H1 (cell line): Measurements from ENCODE around the gene UTP3. TPM values are rescaled to one million over a fixed set of nuclear protein-coding genes. Genes with fewer than 3 reads are reported as not detected.

ENCODE experiments used
- CTCF ChIA-PET: fragments of 300-600 bp; sonication (Branson Sonifier 250); formaldehyde crosslinking; loops from one replicate; lab custom pipeline; 2021; ENCODE audit not compliant: partially characterized antibody; lab: Charles Lee
- POLR2A ChIA-PET: fragments of 300-600 bp; sonication (Branson Sonifier 250); formaldehyde crosslinking; loops from one replicate; lab custom pipeline; 2021; ENCODE audit warnings: inconsistent platforms; ENCODE audit not compliant: partially characterized antibody; lab: Charles Lee
- DNase-seq, 2 experiments: peaks; one replicate each; pipeline versions ENCODE4 v3.0.0 to v3.0.0-alpha.2; 2010 to 2022; ENCODE audit warnings: low spot score in 2 of 2, low read depth in 1 of 2, mixed read lengths in 1 of 2
- FAIRE-seq: peaks from 2 replicates; lab custom pipeline; 2011; peaks lifted over from hg19 to GRCh38; lab: Jason Lieb, UNC
- H2AFZ ChIP-seq: 2 replicates; pipeline ENCODE4 v1.8.1; 2012; ENCODE audit warnings: low read length, inconsistent platforms
- H2AK5ac ChIP-seq: 2 replicates; pipeline ENCODE4 v1.6.1; 2013; ENCODE audit warnings: low read depth, low read length
- H2BK120ac ChIP-seq: replicated peaks from 2 replicates; pipeline ENCODE3; 2013; ENCODE audit warnings: low read depth, low read length, inconsistent platforms
- H2BK12ac ChIP-seq: 2 replicates; pipeline ENCODE4 v1.6.1; 2013; ENCODE audit warnings: low read depth, low read length
- H2BK15ac ChIP-seq: 2 replicates; pipeline ENCODE4 v1.6.1; 2013; ENCODE audit warnings: low read length
- H2BK20ac ChIP-seq: 2 replicates; pipeline ENCODE4 v1.6.1; 2013; ENCODE audit warnings: low read length
- H2BK5ac ChIP-seq: 2 replicates; pipeline ENCODE4 v1.6.1; 2013; ENCODE audit warnings: low read depth, low read length
- H3K14ac ChIP-seq: 2 replicates; pipeline ENCODE4 v1.6.1; 2013; ENCODE audit warnings: inconsistent platforms; ENCODE audit not compliant: insufficient read length
- H3K18ac ChIP-seq: 2 replicates; pipeline ENCODE4 v1.6.1; 2013; ENCODE audit warnings: low read length; ENCODE audit errors: extremely low read depth
- H3K23ac ChIP-seq: 2 replicates; pipeline ENCODE4 v1.6.1; 2013; ENCODE audit warnings: inconsistent platforms; ENCODE audit not compliant: insufficient read length
- H3K23me2 ChIP-seq: 2 replicates; pipeline ENCODE4 v1.6.1; 2013; ENCODE audit warnings: low read depth, low read length
- H3K27ac ChIP-seq: 2 replicates; pipeline ENCODE4 v1.6.1; 2011; ENCODE audit warnings: low read depth, low read length, inconsistent platforms
- H3K27me3 ChIP-seq, 4 experiments: replicated peaks in 1 of 4; 1 replicate in 1 of 4; 2 replicates in 3 of 4; pipeline versions ENCODE4 v1.6.1 to v1.8.1; 2011 to 2013; ENCODE audit warnings: low read length in 3 of 4, mild to moderate bottlenecking in 3 of 4, inconsistent platforms in 2 of 4, mixed read lengths in 2 of 4, moderate library complexity in 1 of 4; ENCODE audit not compliant: control insufficient read depth in 3 of 4, insufficient read depth in 3 of 4; ENCODE audit errors: extremely low read depth in 1 of 4
- H3K36me3 ChIP-seq, 4 experiments: 2 replicates each; pipeline versions ENCODE4 v1.6.1 to v1.8.1; 2011 to 2013; ENCODE audit warnings: mild to moderate bottlenecking in 4 of 4, low read length in 3 of 4, moderate library complexity in 2 of 4, control low read depth in 1 of 4, inconsistent platforms in 1 of 4; ENCODE audit not compliant: insufficient read depth in 4 of 4, control insufficient read depth in 2 of 4
- H3K4ac ChIP-seq: replicated peaks from 2 replicates; pipeline ENCODE3; 2013; ENCODE audit warnings: low read length, low read depth, mixed read lengths, inconsistent platforms; ENCODE audit not compliant: insufficient read length
- H3K4me1 ChIP-seq, 4 experiments: replicated peaks in 1 of 4; 1 replicate in 1 of 4; 2 replicates in 3 of 4; pipeline versions ENCODE4 v1.6.1 to v1.8.1; 2011 to 2013; ENCODE audit warnings: low read length in 3 of 4, inconsistent platforms in 2 of 4, mixed read lengths in 1 of 4; ENCODE audit not compliant: insufficient read depth in 4 of 4, control insufficient read depth in 3 of 4
- H3K4me2 ChIP-seq, 2 experiments: 2 replicates each; pipeline versions ENCODE4 v1.6.1 to v1.8.1; 2011 to 2013; ENCODE audit warnings: low read depth in 2 of 2, low read length in 2 of 2, control low read depth in 1 of 2, inconsistent platforms in 1 of 2, mild to moderate bottlenecking in 1 of 2; ENCODE audit not compliant: insufficient read depth in 1 of 2
- H3K4me3 ChIP-seq, 4 experiments: fragments of 200-600, 300-600 bp in 1 of 4; sonication (generic), shearing (Covaris generic), sonication (Bioruptor Twin) in 1 of 4; 2 replicates each; pipeline versions ENCODE4 v1.5.1 to v1.8.1; 2011 to 2016; ENCODE audit warnings: low read length in 4 of 4, low read depth in 3 of 4, control low read depth in 2 of 4, inconsistent platforms in 2 of 4, mild to moderate bottlenecking in 2 of 4, mixed read lengths in 1 of 4, moderate library complexity in 1 of 4; ENCODE audit not compliant: insufficient read depth in 2 of 4; ENCODE audit errors: extremely low read depth in 1 of 4
- H3K56ac ChIP-seq: replicated peaks from 2 replicates; pipeline ENCODE3; 2013; ENCODE audit warnings: low read depth, mild to moderate bottlenecking, mixed read lengths, low read length, inconsistent platforms; ENCODE audit not compliant: insufficient read length
- H3K79me1 ChIP-seq: 2 replicates; pipeline ENCODE4 v1.6.1; 2013; ENCODE audit warnings: low read depth, low read length, control low read depth
- H3K79me2 ChIP-seq, 2 experiments: 2 replicates each; pipeline versions ENCODE4 v1.6.1 to v1.8.1; 2012 to 2013; ENCODE audit warnings: low read length in 2 of 2, mild to moderate bottlenecking in 2 of 2, inconsistent platforms in 1 of 2; ENCODE audit not compliant: insufficient read depth in 2 of 2, control insufficient read depth in 1 of 2
- H3K9ac ChIP-seq, 4 experiments: replicated peaks in 1 of 4; 1 replicate in 1 of 4; 2 replicates in 3 of 4; pipeline versions ENCODE4 v1.6.1 to v1.8.1; 2011 to 2013; ENCODE audit warnings: low read depth in 3 of 4, low read length in 3 of 4, control low read depth in 2 of 4, mild to moderate bottlenecking in 2 of 4, moderate library complexity in 2 of 4, inconsistent platforms in 1 of 4; ENCODE audit errors: extremely low read depth in 1 of 4
- H3K9me3 ChIP-seq, 2 experiments: 2 replicates each; pipeline versions ENCODE4 v1.6.1 to v1.8.1; 2012 to 2013; ENCODE audit warnings: mild to moderate bottlenecking in 2 of 2, moderate library complexity in 2 of 2, control low read depth in 1 of 2, inconsistent platforms in 1 of 2, low read depth in 1 of 2, low read length in 1 of 2, mixed read lengths in 1 of 2; ENCODE audit not compliant: insufficient read depth in 2 of 2
- H4K20me1 ChIP-seq, 2 experiments: replicated peaks in 1 of 2; 2 replicates each; pipeline versions ENCODE3 to v1.8.1; 2011 to 2013; ENCODE audit warnings: inconsistent platforms in 2 of 2, low read length in 2 of 2, mild to moderate bottlenecking in 1 of 2; ENCODE audit not compliant: insufficient read depth in 2 of 2, control insufficient read depth in 1 of 2
- H4K5ac ChIP-seq: 2 replicates; pipeline ENCODE4 v1.6.1; 2013; ENCODE audit warnings: low read length, low read depth, mixed read lengths, inconsistent platforms; ENCODE audit not compliant: insufficient read length
- H4K8ac ChIP-seq: 2 replicates; pipeline ENCODE4 v1.8.0; 2013; ENCODE audit warnings: mild to moderate bottlenecking, moderate library complexity, low read length, inconsistent platforms; ENCODE audit not compliant: insufficient read depth; ENCODE audit errors: extremely low read depth
- H4K91ac ChIP-seq: replicated peaks from 2 replicates; pipeline ENCODE3; 2013; ENCODE audit warnings: low read length, mixed read lengths, inconsistent platforms; ENCODE audit not compliant: insufficient read length
- BACH1 ChIP-seq: IDR thresholded peaks from 2 replicates; pipeline ENCODE4 v1.6.1; 2012; ENCODE audit warnings: low read length, improper control_type of control experiment
- CEBPB ChIP-seq: IDR thresholded peaks from 2 replicates; pipeline ENCODE4 v1.6.1; 2012; ENCODE audit warnings: low read depth, low read length
- CTBP2 ChIP-seq: IDR thresholded peaks from 2 replicates; pipeline ENCODE4 v1.7.0; 2011; ENCODE audit warnings: borderline replicate concordance, mild to moderate bottlenecking, moderate library complexity, mixed read lengths, low read length; ENCODE audit not compliant: insufficient read depth, insufficient read length
- FOSL1 ChIP-seq: IDR thresholded peaks from 2 replicates; pipeline ENCODE4 v1.6.1; 2011; ENCODE audit warnings: mild to moderate bottlenecking, low read depth, low read length, moderate library complexity; ENCODE audit not compliant: insufficient read depth
- MAFK ChIP-seq: IDR thresholded peaks from 2 replicates; pipeline ENCODE4 v1.6.1; 2012; ENCODE audit warnings: low read depth, mild to moderate bottlenecking, improper control_type of control experiment, low read length
- NANOG ChIP-seq: IDR thresholded peaks from 2 replicates; pipeline ENCODE4 v1.6.1; 2011; ENCODE audit warnings: low read length, low read depth, mild to moderate bottlenecking, inconsistent platforms; ENCODE audit not compliant: insufficient read depth, poor library complexity, severe bottlenecking
- POU5F1 ChIP-seq: IDR thresholded peaks from 2 replicates; pipeline ENCODE4 v1.6.1; 2011; ENCODE audit warnings: low read depth, mild to moderate bottlenecking, low read length, moderate library complexity
- SIRT6 ChIP-seq: IDR thresholded peaks from one replicate; pipeline ENCODE4 v1.7.1; 2012; ENCODE audit warnings: low read length, inconsistent platforms
- SP1 ChIP-seq: IDR thresholded peaks from 2 replicates; pipeline ENCODE4 v1.6.1; 2011; ENCODE audit warnings: low read depth, low read length
- TAF7 ChIP-seq: optimal IDR thresholded peaks from 2 replicates; pipeline ENCODE3; 2011; ENCODE audit warnings: low read depth, mild to moderate bottlenecking, inconsistent platforms, low read length, moderate library complexity, borderline replicate concordance
- TBP ChIP-seq: IDR thresholded peaks from 2 replicates; pipeline ENCODE4 v1.6.1; 2011; ENCODE audit warnings: low read depth, low read length, improper control_type of control experiment
- WGBS, 2 experiments: shearing (Covaris generic) in 1 of 2; methylation state at CpG; one replicate each; pipeline versions ENCODE4 v1.1.6 to v1.1.7; 2013 to 2015; ENCODE audit warnings: low lambda C conversion rate in 2 of 2, mixed read lengths in 2 of 2, inconsistent platforms in 1 of 2, low coverage in 1 of 2, missing lambda C conversion rate in 1 of 2; ENCODE audit not compliant: insufficient replicate concordance in 2 of 2, insufficient coverage in 1 of 2, insufficient read length in 1 of 2; ENCODE audit errors: extremely low coverage in 1 of 2, missing lambda C conversion rate in 1 of 2; 5-methylcytosine and 5-hydroxymethylcytosine counted together
- polyA plus RNA-seq, 7 experiments: library from polyadenylated mRNA; depleted of rRNA in 3 of 7; stranded (reverse) in 5 of 7; unstranded in 2 of 7; fragments of >200 nt in 5 of 7; fragments of 200-250 nt in 2 of 7; gene quantifications; 1 replicate in 5 of 7; 2 replicates in 1 of 7; 4 replicates in 1 of 7; pipeline versions ENCODE4 v1.2.1 to v1.2.3, GENCODE V29; 2011 to 2013; ENCODE audit warnings: missing spikeins in 2 of 7, mixed read lengths in 2 of 7
- total RNA-seq: library from RNA; stranded (reverse); fragmentation: NEBNext Ultra II Directional; extraction: Animal tissue kit (Norgen Biotek cat#: 25700); gene quantifications from 2 replicates; pipeline ENCODE4 v1.2.1, GENCODE V29; 2021
- TF ChIP-seq, protein P1 (sequence below), 3 experiments: IDR thresholded peaks; 1 replicate in 2 of 3; 2 replicates in 1 of 3; pipeline versions ENCODE4 v1.5.1 to v1.6.1; 2011; ENCODE audit warnings: low read length in 3 of 3, mild to moderate bottlenecking in 3 of 3, inconsistent platforms in 2 of 3, low read depth in 1 of 3, moderate library complexity in 1 of 3; ENCODE audit not compliant: insufficient read depth in 1 of 3; ENCODE audit errors: control extremely low read depth in 1 of 3

The UTP3 gene
- total and polyA plus RNA-seq, 2 of the 8 experiments (the other 6 are each of a cell fraction or from before 2014, with no cell fraction given), result 11.2 to 51.3 TPM

GRCh38 chr4:70712150-70712549 lies 23.8 kb downstream of the UTP3 start:
- Histone ChIP-seq H2BK20ac (no peak overlapping the region), H2BK5ac (no peak overlapping the region), H4K91ac (no peak overlapping the region), H4K8ac (no peak overlapping the region), H3K4me1 (peaks cover 0 to 9% (median 5%) of the 10 kb centered on the region in 4 experiments; a peak in 4 of 7 replicates), H3K4me2 (no peak overlapping the region), H3K9me3 (no peaks in the 10 kb centered on the region), H2AFZ (no peak overlapping the region), H3K36me3 (no peaks in the 10 kb centered on the region), H3K27ac (no peak overlapping the region), H2BK12ac (no peak overlapping the region), H2BK120ac (no peak overlapping the region), H3K27me3 (no peaks in the 10 kb centered on the region), H2AK5ac (no peak overlapping the region), H3K79me1 (no peaks in the 10 kb centered on the region; the same call in 1 of the 2 replicates), H3K79me2 (peaks cover 0 to 59% of the 10 kb centered on the region in 2 experiments; a peak in 2 of 4 replicates), H3K56ac (no peak overlapping the region), H4K5ac (no peak overlapping the region), H2BK15ac (no peak overlapping the region), H3K18ac (no peak overlapping the region), H3K4ac (no peak overlapping the region), H3K23ac (no peak overlapping the region), H3K4me3 (no peak overlapping the region), H4K20me1 (peaks cover 0 to 2% of the 10 kb centered on the region in 2 experiments), H3K9ac (no peak overlapping the region), H3K14ac (no peak overlapping the region), H3K23me2 (no peaks in the 10 kb centered on the region)
- DNase-seq (no peak), FAIRE-seq (no peak)
- 88% methylated on average over 3 of the region's 3 CpGs; no CpG with 5 or more reads in 1 of the 2 experiments for WGBS, 2 experiments
- ChIA-PET POLR2A (interaction anchor here (1.0 kb wide), 1 partner anchor 18 kb away, joined by 4 read pairs; no protein-coding TSS in a partner anchor), CTCF (interaction anchor here (1.6 kb wide), 1 partner anchor 10 kb away, joined by 7 read pairs; the partner anchor contains the start of gene RUFY3)
- TF ChIP-seq SIRT6 (no peak), BACH1 (no peak), CEBPB (no peak), TAF7 (no peak), NANOG (no peak), MAFK (no peak), POU5F1 (no peak), FOSL1 (no peak), TBP (no peak), CTBP2 (no peak), SP1 (no peak)
- TF ChIP-seq, protein P1, sequence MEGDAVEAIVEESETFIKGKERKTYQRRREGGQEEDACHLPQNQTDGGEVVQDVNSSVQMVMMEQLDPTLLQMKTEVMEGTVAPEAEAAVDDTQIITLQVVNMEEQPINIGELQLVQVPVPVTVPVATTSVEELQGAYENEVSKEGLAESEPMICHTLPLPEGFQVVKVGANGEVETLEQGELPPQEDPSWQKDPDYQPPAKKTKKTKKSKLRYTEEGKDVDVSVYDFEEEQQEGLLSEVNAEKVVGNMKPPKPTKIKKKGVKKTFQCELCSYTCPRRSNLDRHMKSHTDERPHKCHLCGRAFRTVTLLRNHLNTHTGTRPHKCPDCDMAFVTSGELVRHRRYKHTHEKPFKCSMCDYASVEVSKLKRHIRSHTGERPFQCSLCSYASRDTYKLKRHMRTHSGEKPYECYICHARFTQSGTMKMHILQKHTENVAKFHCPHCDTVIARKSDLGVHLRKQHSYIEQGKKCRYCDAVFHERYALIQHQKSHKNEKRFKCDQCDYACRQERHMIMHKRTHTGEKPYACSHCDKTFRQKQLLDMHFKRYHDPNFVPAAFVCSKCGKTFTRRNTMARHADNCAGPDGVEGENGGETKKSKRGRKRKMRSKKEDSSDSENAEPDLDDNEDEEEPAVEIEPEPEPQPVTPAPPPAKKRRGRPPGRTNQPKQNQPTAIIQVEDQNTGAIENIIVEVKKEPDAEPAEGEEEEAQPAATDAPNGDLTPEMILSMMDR (IDR thresholded peaks at IDR 0.05; ENCODE audit: control extremely low read depth in 1 of 3, insufficient read depth in 1 of 3, low read depth in 1 of 3, low read length in 3 of 3), result no peak
